A172 (cell line): Measurements from ENCODE around the gene GPR146. TPM values are rescaled to one million over a fixed set of nuclear protein-coding genes. Genes with fewer than 3 reads are reported as not detected.
A peak's percentile ranks its signal among the peaks of the same experiment; 100 is the strongest.
"Not testable (repeated sequence)": the region's sequence is repeated elsewhere in the genome, so short reads cannot be mapped to it uniquely, and the experiment has no call there.

Experiments
- DNase-seq: peaks from one replicate; pipeline ENCODE4 v3.0.0-alpha.2; 2015; ENCODE audit warnings: low spot score
- total RNA-seq: library from RNA; depleted of rRNA; stranded (reverse); fragments of >200 nt; shearing (Covaris generic); gene quantifications from 2 replicates; pipeline ENCODE4 v1.2.3, GENCODE V29; 2014

GPR146 gene
- total RNA-seq, 1 experiment from 2014 or later = 1.1 TPM

DNA sequence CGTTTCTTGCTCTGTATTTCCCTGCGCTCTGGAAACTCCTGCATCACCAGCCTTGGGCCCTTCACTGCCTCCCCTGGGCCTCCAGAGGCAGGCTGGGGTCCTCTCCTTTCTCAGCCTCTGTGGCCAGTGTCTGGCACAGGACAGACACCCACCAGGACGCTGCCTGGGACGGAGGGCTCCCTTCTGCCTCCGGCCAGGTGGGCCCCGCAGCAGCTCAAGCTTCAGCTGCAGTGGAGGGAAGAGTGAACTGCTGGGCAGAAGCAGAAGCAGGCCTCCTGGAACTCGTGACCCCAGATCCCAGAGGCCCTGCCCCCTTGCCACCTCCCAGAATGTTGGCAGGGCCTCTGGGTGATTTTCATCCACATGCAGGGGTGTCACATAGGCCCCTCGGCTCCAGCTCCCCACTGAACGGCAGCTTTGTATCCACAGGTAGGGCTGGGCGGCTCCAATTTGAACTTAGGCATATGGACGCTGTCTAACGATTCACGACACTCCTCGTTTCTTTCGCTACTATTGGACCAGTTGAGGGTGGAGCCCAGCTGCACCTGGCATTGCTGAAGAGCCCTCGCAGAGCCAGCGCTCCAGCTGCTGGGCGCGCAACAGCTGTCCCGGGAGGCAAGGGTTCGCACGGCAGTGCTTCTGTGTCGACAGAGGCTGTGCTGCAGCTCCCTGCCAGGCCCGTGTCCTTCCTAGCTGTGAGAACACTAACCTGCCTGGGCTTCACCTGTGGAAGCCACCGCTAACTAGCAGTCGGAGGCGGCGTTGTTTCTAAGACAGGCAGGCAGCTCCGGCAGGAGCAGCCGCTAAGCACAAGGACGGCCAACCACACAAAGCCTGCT, 18.4 kb upstream of the GPR146 start:
- no peak for DNase-seq

DNA sequence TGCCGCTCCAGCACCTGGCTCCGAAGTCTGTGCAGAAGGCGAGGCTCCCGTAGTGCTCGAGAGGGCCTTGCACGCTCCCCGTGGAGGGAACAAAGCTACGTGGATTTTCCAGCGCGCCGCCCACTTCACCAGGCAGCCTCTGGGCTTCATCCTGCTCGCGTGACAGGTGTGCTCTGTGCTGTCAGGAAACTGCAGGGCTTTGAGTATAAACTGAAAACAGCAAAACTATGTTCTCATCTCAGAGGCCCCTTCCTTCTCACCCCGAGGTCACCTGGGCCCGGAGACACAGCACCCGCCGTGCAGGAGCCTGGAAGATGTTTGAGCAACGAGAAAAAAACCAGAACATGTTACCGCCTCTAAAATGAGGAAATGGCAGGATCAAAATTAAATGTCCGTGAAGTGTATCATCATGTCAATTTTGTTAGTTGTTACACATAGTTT, 17.6 kb upstream of the GPR146 start:
- no peak for DNase-seq

DNA sequence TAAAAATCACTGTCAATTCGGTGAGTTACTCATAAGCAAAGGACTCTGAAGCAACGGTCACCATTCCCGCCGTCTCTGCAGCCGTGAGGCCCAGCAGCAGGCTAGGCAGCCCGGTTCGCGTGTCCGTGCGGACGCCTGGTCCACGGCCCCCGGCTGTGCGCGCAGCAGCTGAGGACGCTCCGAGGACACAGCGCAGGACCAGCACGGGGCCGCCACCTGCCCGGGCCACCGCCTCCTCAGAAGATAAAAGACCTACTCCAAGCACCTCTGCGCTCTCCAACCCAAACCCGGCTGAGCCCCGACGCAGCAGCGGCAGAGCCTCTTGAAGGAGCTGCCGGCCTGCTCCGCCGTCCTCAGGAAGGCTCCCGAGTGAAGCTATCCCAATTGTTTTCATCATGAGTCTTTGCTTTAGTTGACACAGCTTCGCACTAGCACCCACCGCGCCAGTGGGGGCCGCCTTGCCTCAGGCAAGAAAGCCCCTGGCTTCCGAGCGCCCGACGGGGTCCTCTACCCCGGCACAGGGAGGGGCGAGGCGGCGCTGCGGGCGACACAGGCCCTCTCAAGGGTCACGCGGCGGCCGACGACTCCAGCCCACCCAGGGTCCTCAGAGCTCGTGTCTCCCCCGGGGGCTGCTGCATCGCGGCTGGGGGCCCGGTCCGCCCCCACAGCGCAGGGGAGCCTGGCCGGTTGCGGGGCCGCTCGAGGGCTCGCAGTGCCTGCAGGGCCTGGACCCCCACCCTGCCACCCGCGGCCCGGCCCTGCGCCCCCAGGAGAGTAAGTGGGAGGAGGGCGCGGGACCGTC, 16.9 kb upstream of the GPR146 start:
- DNase-seq = no peak

DNA sequence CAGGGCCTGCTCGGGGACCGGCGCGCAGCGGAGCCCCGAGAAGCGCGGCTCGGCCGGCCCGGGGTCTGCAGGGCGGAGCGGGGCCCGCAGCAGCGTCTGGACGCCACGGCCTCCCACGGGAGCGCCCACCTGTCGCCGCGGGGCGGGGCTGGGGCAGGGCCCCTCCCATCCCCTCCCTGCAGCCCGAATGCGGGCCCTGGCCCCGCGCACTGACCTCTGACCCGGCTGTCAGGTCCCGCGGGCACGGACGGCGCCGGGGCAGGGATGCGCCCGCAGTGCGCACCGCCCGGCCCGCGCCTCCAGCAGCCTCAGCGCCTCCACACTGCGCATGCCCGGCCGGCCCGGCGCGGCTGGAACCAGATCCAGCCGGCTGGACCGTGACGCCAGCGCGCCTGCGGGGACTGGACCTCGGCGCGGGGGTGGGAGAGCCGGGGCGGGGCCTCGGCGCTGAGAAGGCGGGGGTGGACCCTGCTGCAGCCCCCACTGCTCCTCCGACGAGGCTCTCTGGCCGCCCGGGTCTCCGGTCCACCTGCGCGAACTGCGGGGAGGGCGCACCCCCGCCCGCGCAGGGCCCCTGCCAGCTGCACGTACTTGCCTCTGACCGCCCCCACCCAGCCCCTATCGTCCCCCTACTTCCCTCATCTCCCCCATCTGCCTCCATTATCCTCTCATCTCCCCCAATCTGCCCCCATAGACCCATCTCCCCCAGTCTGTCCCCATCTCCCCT, 16.1 kb upstream of the GPR146 start:
- peak; percentile 88 for DNase-seq

DNA sequence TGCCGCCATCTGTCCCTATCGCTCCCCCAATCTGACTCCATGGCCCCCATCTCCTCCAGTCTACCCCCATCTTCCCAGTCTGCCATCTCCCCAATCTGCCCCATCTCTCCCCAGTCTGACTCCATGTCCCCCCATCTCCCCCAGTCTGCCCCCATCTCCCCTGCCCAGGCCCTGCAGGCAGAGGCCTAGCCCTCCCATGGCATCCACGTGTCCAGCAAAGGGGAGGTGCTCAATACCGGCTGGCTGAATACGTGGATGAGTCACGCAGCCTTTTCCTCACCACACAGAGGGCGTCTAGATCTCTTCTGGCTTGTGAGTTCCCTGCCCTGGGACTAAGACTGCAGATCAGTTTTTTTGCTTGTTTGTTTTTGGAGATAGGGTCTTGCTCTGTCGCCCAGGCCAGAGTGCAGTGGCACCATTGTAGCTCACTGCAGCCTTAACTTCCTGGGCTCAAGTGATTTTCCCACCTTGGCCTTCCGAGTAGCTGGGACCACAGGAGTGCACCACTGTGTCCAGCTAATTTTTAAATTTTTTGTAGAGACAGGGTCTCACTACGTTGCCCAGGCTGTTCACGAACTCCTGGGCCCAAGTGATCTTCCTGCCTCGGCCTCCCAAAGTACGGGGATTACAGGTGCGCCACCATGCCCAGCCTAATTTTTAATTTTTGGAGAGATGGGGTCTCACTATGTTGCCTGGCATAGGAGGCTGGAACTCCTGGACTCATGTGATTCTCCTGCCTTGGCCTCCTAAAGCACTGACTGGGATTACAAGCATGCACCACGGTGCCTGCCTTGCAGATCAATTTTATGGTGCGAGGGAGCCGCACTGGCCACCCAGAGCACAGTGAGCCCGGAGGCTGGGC, 15.3 kb upstream of the GPR146 start:
- DNase-seq = peak; percentile 96

DNA sequence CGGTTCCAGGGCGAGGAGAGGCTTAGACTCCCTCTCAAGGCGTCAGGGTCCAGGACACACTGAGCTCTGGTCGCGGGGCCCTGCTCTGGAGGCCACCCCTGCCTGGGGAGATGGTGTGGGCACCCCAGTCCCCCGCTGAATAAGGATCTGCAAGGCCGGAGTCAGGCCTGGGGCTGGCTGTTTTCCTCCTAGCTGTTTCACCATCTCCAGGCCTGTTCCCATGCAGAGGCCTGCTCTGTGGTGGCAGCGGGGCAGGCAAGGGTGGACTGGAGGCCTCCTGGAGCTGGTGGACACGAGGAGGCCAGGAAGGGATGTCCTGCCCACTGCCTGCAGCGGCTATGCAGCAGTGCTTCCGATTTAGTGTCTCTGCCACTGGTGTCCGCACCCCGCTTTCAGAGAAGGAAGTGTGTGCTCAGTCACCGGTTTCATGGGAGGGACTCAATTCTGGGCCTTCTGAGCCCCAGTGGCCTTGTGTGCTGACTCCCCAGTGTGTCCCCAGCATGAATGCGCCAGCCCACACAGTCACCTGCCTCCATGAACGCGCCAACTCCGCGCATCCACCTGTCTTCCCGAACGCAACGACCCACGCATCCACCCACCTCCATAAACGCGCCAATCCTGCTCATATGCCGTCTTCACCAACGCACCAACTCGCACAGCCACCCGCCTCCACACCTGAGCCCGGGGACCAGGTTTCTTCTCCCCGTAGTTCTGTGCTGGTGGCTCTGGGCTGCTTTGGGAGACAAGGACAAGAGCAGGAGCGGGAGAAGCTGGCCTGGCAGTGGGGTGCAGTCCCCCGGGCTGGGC, 14.5 kb upstream of the GPR146 start:
- DNase-seq = no peak

DNA sequence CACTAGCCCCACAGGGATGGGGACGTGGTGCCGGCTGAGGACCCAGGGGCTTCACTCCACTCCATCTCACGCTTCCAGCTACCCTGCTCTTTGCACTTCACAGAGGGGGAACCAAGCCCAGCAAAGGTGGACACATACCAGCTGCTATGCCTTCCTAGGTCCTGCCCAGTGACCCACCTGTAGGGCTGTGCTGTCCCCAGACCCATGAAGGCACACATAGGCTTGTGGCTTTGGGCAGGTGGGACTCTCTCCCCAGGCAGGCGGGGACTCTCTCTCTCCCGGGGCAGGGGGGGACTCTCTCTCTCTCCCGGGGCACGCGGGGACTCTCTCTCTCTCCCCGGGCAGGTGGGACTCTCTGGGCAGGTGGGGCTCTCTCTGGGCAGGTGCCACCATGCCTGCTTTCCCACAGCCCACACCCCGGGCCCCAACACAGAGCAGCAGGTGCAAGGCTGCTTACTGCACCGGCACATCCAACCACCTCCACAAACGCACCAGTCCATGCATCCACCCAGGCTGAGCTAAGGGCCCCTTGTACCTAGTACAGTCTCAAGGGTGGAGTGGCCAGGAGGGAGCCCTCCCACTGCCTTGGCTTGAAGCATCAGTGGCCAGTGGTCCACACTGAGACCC, 13.8 kb upstream of the GPR146 start:
- no peak for DNase-seq

DNA sequence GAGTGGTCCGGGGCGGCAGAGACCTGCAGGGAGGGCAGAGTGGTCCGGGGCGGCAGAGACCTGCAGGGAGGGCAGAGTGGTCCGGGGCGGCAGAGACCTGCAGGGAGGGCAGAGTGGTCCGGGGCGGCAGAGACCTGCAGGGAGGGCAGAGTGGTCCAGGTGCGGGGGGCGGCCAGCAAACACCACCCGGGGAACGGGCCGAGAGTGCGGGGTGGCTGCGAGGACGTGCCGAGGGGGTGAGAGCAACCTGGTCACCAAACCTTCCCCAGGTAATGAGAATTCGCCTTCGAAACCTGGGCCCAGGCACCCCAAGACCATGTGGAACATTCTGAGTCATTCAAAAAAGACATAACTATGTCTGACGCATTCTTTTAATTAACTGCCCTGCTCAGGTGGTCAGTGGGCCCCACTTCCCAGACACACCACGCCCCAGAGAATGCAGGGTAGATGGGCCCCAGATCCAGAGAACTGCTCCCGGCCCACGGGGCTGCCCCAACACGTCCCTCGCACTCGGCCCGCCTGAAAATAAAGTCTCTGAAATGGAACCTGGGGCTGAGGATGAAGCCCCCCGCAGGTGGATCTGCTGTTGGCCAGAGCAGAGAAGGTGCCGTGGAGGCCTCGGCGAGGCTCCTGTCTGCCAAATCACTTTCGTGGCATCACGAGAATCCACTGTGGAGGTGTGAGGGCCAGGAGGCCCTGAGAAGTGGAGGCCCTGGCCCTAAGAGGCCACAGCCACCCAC, 12.5 kb upstream of the GPR146 start:
- no peak for DNase-seq

DNA sequence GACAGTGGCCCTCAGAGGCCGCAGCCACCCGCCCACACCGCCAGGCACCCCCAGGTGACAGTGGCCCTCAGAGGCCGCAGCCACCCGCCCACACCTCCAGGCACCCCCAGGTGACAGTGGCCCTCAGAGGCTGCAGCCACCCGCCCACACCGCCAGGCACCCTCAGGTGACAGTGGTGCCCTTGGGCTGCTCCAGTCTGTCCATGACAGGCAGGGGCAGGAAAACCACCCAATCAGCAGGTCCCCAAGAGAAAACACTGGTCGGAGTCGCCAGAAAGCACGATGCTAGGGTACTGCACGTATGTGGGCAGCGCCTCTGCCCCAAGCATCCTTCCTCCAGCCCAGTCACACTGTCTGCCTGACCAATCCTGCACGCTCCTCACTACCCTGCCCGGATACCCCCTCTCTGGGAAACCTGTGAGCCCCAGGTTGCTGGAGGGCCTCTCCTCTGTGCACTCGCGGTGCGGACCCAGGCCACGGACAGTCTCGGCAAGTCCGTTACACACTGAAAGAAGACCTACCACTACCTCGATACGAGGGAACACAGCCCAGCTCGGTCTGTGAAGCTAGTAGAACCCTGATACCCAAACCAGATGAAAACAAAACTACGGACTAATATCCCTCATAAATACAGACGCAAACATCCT, 11.7 kb upstream of the GPR146 start:
- no peak for DNase-seq

DNA sequence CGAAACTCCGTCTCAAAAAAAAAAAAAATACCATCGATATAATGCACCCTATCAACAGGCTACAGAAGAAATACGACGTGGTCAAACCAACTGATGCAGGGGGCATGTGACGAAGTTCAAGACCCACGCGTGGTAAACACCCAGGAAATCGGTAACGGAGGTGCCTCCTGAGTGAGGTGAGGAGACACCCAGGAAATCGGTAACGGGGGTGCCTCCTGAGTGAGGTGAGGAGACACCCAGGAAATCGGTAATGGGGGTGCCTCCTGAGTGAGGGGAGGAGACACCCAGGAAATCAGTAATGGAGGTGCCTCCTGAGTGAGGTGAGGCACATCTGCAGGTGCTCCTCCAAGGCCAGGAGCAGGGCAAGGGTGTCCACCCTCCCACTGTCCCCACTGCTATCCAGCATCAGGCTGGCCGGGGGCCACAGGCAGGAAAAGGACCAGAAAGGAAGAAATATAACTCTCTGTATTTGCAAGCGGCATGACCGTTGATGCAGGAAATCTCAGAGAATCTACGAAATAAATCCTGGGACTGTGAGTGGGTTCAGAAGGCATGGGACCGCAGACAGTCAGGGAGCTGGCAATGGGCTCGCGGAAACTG, 10.7 kb upstream of the GPR146 start:
- DNase-seq = no peak

DNA sequence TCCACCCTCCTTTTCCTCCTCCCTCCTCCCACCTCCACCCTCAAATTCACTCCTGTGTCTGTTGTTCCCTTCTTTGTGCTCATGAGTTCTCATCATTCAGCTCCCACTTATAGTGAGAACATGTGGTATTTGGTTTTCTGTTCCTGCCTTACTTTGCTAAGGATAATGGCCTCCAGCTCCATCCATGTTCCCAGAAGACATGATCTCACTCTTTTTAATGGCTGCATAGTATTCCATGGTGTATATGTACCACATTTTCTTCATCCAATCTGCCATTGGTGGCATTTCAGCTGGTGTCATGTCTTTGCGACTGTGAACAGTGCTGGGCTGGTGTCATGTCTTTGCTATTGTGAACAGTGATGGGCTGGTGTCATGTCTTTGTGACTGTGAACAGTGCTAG, 9.6 kb upstream of the GPR146 start:
- DNase-seq = not testable (repeated sequence)

DNA sequence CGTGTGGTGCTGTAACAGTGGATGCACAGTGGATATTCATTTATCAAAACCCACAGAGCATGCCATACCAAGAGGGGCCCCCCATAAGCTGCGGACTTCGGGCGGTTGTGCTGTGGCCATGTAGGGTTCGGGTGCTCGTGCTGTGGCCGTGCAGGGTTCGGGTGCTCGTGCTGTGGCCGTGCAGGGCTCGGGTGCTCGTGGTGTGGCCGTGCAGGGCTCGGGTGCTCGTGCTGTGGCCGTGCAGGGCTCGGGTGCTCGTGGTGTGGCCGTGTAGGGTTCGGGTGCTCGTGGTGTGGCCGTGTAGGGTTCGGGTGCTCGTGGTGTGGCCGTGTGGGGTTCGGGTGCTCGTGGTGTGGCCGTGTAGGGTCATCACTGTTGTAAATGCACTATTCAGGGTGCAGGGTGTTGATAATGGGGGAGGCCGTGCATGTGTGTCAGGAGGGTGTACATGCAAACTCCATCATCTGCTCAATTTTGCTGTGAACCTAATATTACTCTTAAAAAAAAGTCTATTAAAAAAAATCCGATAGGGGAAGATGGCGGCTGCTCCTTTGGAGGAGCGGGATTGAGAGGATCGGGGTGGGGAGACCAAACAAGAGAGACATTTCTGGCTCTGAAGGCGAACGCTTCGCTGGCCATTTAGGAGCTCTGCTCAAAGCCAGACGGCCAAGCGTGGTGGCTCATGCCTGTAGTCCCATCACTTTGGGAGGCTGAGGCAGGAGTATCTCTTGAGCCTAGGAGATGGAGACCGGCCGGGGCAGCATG, 8.0 kb upstream of the GPR146 start:
- not testable (repeated sequence) for DNase-seq

DNA sequence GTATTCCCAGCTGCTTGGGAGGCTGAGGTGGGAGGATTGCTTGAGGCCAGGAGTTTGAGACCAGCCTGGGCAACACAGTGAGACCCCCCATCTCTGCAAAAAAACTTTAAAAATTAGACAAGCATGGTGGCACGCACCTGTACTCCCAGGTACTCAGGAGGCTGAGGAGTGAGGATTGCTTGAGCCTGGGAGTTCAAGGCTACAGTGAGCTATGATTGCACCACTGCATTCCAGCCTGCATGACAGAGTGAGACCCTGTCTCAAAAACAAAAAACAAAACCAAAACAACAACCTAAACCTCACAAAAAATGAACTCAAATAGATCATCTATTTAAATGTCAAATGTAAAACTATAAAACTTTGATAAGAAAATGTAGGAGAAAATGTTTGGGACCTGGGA, 4.1 kb upstream of the GPR146 start:
- DNase-seq = not testable (repeated sequence)

DNA sequence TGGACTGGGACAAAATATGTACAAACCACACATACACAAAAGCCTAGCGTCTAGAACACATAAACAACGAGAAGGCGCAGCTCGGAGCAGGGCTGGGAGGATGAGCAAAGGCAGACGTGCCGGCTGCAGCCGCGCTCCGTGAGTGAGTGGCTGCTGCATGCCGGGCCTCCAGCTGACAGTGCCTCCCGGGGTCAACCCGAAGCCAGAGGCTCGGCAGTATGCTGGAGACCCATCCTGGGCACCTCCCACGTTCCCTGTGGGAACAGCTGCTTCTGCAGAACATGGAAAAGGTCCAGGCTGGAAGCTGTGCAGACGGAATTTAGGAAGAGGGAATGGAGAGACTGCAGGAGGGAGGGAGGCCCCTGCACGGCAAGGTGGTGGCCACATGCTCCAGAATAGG, 3.6 kb upstream of the GPR146 start:
- no peak for DNase-seq

DNA sequence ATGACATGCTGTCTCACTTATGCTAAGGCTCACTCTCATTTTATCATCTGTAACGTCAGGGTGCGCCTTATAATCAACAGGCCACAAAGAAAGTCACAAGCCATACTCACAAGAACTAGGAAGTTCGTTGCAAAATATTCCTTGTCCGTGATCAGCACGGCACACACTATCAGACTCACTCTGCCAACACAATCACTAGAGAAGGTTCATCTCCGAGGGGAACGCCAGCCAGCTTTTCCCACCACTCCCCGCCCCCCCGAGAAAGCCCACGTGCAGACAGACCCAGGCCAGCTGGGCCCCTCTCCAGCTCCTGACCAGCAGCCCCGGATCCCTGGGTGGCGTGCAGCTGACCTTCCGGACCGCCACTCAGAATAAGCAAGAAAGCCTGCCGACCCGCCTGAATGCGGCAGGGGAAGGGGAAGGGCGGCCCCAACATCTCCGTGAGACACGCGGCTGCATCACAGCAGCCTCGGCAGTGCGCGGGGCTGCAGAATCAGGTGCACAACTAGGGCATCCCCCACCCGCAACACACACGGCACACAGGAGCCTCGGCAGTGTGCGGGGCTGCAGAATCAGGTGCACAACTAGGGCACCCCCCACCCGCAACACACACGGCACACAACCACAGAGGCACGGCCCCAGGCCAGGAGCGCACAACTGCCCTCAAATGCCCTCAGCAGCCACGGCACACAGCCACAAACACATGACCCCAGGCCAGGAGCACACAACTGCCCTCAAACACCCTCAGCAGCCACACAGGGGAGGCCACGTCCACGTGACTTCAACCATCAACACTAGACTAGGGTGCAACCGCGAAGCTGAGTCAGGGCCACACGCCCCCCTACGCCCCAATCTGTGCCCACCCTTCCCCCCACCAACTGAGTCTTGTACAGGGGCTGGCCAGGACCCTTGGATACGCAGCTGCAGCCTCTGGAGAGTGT, 2.5 kb upstream of the GPR146 start:
- no peak for DNase-seq

DNA sequence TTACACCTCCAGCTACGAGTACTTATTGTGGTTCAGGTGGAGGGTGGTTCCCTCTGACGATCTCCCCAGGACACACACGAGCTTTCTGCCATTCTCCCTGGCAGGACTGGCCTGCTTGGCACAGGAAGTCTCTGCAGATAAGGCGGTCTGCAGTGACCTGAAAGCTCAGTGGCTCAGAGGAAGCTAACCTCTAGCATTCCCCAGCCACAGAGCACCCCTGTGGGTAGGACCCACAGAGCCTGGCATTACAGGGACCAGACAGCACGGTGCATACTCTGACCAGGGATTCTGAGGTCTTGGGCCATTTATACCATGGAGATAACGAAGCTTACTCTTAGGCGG, 1.9 kb upstream of the GPR146 start:
- no peak for DNase-seq
